GM06990 (cell line): Measurements from ENCODE around the gene TMEM198.

Source experiments
- DNase-seq: peaks from one replicate; pipeline ENCODE4 v3.0.0-alpha.2; 2011; ENCODE audit not compliant: insufficient read length; ENCODE audit errors: extremely low read depth
- H3K27me3 ChIP-seq: replicated peaks from 2 replicates; pipeline ENCODE4 v1.6.0; 2011; ENCODE audit warnings: low read length; ENCODE audit not compliant: control insufficient read depth, insufficient read depth
- H3K36me3 ChIP-seq: 2 replicates; pipeline ENCODE4 v1.5.1; 2011; ENCODE audit warnings: low read length; ENCODE audit not compliant: control insufficient read depth, insufficient read depth
- H3K4me3 ChIP-seq: replicated peaks from 2 replicates; pipeline ENCODE4 v1.5.1; 2011; ENCODE audit warnings: low read depth, mild to moderate bottlenecking, control low read depth, low read length
- TF ChIP-seq, protein P1 (sequence below): IDR thresholded peaks from 2 replicates; pipeline ENCODE4 v1.5.1; 2011; ENCODE audit warnings: low read length, control low read depth, mild to moderate bottlenecking, inconsistent platforms; ENCODE audit not compliant: insufficient read depth, poor library complexity, severe bottlenecking

The TMEM198 gene

DNA sequence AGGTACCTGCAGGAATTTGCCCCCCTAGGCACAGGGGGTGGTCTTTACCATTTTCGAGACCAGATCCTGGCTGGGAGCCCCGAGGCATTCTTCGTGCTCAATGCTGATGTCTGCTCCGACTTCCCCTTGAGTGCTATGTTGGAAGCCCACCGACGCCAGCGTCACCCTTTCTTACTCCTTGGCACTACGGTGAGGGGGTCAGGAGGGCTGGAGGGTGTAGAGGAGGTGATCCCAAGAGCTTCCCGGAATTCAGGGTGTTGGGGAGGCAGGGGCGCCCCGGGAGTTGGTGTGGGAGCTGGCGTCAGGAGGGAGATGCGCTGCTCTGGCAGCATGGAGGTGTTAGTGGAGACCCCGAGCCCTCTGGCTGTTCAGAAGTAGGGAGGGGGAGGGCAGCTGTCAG is 42.0 kb upstream of the TMEM198 start:
- peaks cover 23% of the 10 kb centered on the region for H3K36me3 ChIP-seq
- no peak overlapping the region for H3K4me3 ChIP-seq
- H3K27me3 ChIP-seq, result no peaks in the 10 kb centered on the region
- no peak for DNase-seq
- TF ChIP-seq, protein P1, sequence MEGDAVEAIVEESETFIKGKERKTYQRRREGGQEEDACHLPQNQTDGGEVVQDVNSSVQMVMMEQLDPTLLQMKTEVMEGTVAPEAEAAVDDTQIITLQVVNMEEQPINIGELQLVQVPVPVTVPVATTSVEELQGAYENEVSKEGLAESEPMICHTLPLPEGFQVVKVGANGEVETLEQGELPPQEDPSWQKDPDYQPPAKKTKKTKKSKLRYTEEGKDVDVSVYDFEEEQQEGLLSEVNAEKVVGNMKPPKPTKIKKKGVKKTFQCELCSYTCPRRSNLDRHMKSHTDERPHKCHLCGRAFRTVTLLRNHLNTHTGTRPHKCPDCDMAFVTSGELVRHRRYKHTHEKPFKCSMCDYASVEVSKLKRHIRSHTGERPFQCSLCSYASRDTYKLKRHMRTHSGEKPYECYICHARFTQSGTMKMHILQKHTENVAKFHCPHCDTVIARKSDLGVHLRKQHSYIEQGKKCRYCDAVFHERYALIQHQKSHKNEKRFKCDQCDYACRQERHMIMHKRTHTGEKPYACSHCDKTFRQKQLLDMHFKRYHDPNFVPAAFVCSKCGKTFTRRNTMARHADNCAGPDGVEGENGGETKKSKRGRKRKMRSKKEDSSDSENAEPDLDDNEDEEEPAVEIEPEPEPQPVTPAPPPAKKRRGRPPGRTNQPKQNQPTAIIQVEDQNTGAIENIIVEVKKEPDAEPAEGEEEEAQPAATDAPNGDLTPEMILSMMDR, result no peak

DNA sequence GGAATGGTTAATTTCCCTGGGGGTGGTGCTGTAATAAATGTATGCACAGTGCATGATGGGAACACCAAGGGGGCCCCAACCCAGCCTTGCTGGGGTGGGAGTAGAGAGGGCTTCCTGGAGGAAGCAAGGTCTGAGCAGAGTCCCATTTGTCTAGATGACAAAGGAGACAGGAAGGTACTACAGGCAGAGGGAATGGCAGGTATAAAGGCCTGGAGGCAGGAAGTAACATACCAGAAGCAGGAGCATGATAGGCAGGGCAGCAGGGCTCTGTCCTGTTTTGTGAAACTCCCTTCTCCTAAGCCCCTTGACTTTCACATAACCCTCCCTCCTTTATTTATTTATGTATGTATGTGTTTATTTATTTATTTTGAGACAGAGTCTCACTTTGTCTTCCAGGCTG is 41.2 kb upstream of the TMEM198 start:
- H3K36me3 ChIP-seq, result peaks cover 23% of the 10 kb centered on the region
- H3K4me3 ChIP-seq, result no peak overlapping the region
- DNase-seq, result no peak
- no peaks in the 10 kb centered on the region for H3K27me3 ChIP-seq
- TF ChIP-seq, protein P1, result no peak

DNA sequence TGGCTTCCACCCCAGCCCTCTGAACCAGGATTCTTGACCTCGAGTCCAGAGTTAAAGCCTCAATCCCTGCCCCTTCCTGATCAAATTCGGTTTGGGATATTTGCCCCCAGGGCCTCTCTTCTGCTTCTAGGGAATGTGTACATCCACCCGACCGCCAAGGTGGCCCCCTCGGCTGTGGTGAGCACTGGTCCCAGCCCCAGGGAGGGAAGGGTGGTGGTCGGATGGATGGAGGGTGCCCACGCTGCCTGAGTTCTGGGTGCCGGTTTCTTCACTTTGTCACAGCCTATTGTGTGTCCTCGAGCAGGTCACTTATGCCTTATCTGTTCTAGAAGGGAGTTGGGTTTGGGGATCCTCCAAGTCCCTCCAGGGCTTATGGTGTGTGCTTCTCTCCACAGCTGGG is 38.2 kb upstream of the TMEM198 start:
- TF ChIP-seq, protein P1, result no peak
- no peak overlapping the region for H3K4me3 ChIP-seq
- peaks cover 25% of the 10 kb centered on the region for H3K36me3 ChIP-seq
- no peak for DNase-seq
- no peaks in the 10 kb centered on the region; the same call in 1 of the 2 replicates for H3K27me3 ChIP-seq

DNA sequence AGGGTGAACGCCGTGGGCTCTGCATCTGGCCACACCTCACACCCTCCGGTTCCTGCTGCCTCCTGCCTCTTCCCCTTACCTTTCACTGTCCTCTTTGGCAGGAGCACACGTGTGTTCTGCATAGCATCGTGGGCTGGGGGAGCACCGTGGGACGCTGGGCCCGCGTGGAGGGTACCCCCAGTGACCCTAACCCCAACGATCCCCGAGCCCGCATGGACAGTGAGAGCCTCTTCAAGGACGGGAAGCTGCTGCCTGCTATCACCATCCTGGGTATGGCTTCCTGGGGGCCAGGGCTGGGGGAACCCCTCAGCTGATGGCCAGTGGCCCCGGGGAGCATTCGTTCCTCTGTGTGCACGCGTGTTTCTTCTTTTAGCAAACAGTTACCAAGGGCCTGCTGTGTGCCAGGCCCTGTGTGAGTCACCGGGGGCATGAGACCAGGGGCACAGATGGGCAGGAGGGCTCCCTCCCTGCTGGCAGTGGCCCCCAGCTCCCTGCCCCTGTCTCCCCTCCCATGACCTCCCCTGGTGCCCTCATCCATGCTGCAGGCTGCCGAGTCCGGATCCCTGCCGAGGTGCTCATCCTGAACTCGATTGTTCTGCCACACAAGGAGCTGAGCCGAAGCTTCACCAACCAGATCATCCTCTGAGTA is 37.6 kb upstream of the TMEM198 start:
- no peak for DNase-seq
- no peaks in the 10 kb centered on the region; the same call in 1 of the 2 replicates for H3K27me3 ChIP-seq
- H3K36me3 ChIP-seq, result peaks cover 25% of the 10 kb centered on the region
- H3K4me3 ChIP-seq, result no peak overlapping the region
- TF ChIP-seq, protein P1, result no peak

DNA sequence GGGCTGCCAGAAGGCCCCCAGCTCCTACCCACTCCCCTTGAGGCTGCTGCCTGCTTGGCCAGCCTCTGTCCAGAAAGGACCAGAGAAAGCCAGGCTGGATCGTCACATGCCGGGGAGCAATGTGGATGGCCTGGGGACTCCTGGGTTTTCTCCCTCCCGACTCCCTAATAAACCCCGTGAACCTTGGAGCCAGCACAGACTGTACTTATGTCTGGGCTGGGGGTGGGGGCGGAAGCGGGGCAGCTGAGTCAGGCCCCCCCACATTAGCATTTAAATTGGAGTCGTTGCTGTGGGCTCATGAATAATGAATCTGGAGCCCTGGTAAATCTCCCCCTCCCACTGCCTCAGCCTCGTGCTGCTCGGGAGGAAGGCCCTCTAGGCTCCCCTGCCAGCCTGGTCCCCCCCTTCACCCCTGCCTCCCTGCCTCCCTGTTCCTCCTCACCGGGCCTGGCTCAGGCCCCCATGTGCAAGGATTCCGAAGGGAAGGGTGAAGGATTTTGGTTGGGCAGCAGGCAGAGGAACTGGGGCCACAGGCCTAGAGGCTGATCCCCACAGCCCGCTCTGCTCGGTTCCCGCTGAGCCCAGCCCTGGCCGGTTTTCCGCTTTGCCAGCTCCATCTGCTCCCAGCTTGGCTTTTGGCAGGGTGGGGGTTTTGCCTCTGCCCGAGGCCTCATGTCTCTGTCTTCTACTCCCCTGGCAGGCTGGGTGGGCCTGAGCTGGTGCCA is 36.9 kb upstream of the TMEM198 start:
- peaks cover 22% of the 10 kb centered on the region for H3K36me3 ChIP-seq
- DNase-seq, result no peak
- H3K27me3 ChIP-seq, result peaks cover 2% of the 10 kb centered on the region; the same call in 1 of the 2 replicates
- TF ChIP-seq, protein P1, result no peak
- H3K4me3 ChIP-seq, result no peak overlapping the region
